Measurements from ENCODE around the gene CT83. TPM values are rescaled to one million over a fixed set of nuclear protein-coding genes. Genes with fewer than 3 reads are reported as not detected.
A peak's percentile ranks its signal among the peaks of the same experiment; 100 is the strongest.

CT83 gene
- total RNA-seq, 1 donor from 2014 or later = not detected

DNA sequence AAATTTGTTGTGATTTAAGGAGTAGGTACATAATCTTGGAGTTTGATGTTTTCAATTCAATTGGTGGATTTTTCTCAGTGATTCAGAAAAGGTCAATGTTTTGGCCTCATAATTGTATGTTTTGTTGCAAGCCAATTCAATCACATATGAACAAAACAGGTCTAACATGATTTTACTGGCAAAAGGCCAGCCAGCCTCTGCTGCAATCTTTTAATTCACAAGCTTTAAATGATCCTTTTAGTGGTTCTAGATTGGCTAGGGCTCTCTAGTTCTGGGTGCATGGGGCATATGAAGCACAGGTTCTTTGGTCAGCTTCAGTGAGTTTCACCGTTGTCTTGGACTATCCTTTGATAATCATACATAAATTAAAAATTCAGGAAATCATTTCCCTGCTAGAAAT, 45.6 kb downstream of the CT83 start:
- TF ChIP-seq, protein P1, sequence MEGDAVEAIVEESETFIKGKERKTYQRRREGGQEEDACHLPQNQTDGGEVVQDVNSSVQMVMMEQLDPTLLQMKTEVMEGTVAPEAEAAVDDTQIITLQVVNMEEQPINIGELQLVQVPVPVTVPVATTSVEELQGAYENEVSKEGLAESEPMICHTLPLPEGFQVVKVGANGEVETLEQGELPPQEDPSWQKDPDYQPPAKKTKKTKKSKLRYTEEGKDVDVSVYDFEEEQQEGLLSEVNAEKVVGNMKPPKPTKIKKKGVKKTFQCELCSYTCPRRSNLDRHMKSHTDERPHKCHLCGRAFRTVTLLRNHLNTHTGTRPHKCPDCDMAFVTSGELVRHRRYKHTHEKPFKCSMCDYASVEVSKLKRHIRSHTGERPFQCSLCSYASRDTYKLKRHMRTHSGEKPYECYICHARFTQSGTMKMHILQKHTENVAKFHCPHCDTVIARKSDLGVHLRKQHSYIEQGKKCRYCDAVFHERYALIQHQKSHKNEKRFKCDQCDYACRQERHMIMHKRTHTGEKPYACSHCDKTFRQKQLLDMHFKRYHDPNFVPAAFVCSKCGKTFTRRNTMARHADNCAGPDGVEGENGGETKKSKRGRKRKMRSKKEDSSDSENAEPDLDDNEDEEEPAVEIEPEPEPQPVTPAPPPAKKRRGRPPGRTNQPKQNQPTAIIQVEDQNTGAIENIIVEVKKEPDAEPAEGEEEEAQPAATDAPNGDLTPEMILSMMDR (conservative IDR thresholded peaks at IDR 0.05) = no peak
- Mint-ChIP-seq H3K36me3 (no peaks in the 10 kb centered on the region), H3K4me1 (ENCODE audit: unreplicated experiment) (no peaks in the 10 kb centered on the region), H3K27ac (peak overlapping the region; percentile 75), H3K9me3 (no peaks in the 10 kb centered on the region), H3K4me3 (peak overlapping the region; percentile 39), H3K27me3 (no peaks in the 10 kb centered on the region)
- no peak for DNase-seq (ENCODE audit: extremely low spot score, unreplicated experiment)

DNA sequence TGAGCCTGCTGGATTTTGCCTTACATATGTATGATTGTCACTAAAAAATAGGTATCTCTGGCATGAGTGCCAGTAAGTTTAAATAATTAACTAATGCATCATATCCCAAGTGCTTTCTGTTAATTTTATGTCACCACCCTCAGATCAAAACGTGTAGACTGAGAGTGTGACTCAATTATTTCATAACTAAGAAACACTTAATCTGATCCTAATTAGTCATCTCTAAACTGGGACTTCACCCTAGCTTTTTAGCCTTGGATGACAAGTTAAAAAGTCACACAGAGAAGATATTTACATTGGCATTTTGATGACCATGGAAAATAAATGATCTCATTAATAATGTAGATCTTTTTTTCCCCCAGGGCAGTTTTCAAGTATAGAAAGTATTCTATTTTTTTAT, 49.5 kb downstream of the CT83 start:
- Mint-ChIP-seq H3K36me3 (no peaks in the 10 kb centered on the region), H3K4me3 (no peak overlapping the region), H3K9me3 (no peaks in the 10 kb centered on the region), H3K4me1 (ENCODE audit: unreplicated experiment) (no peaks in the 10 kb centered on the region), H3K27me3 (no peaks in the 10 kb centered on the region), H3K27ac (no peak overlapping the region)
- TF ChIP-seq, protein P1 (conservative IDR thresholded peaks at IDR 0.05) = no peak
- no peak for DNase-seq (ENCODE audit: extremely low spot score, unreplicated experiment)

Other genes starting within 250 kb of the CT83 start
- 1.1 and 4.2 TPM in 2 replicates for gene SLC6A14, start 26.4 kb downstream of the CT83 start, total RNA-seq (ENCODE audit: low replicate concordance)